SH-SY5Y (cell line): ENCODE measurements around the gene CLASP1.

Source experiments
- GATA2 ChIP-seq: IDR thresholded peaks from 2 replicates; pipeline ENCODE4 v1.6.1; 2011; ENCODE audit warnings: mild to moderate bottlenecking, low read depth, low read length
- GATA3 ChIP-seq: IDR thresholded peaks from 2 replicates; pipeline ENCODE4 v1.6.1; 2011; ENCODE audit warnings: low read depth, mild to moderate bottlenecking, low read length, moderate library complexity

GRCh38 chr2:121472470-121472993 is 176.7 kb downstream of the CLASP1 start:
- no peak for TF ChIP-seq GATA2
- no peak for TF ChIP-seq GATA3
